Measurements from ENCODE around the gene LST1. TPM values are rescaled to one million over a fixed set of nuclear protein-coding genes. Genes with fewer than 3 reads are reported as not detected.

LST1 gene
- total RNA-seq, 1 experiment from 2014 or later: not detected

- no peaks in the 10 kb centered on the region for H3K27me3 Mint-ChIP-seq (ENCODE audit: insufficient read depth, unreplicated experiment)
- POLR2A ChIA-PET: no interaction called here
- H3K4me3 Mint-ChIP-seq (ENCODE audit: unreplicated experiment): no peak overlapping the region
- no peak overlapping the region for H3K27ac Mint-ChIP-seq (ENCODE audit: low read depth, unreplicated experiment)
- no peaks in the 10 kb centered on the region for H3K9me3 Mint-ChIP-seq (ENCODE audit: unreplicated experiment)
- intact Hi-C loops (cut with micrococcal nuclease): no loop called here
- TF ChIP-seq CTCF (IDR thresholded peaks at IDR 0.05; ENCODE audit: unreplicated experiment): no peak
- peaks cover 7% of the 10 kb centered on the region for H3K36me3 Mint-ChIP-seq (ENCODE audit: insufficient read depth, unreplicated experiment)
- CTCF ChIA-PET: interaction anchor here (0.5 to 1.0 kb wide), 4 partner anchors 15 to 895 kb away, joined by 3 to 5 read pairs (median 3); no protein-coding TSS in a partner anchor
- H3K4me1 Mint-ChIP-seq (ENCODE audit: insufficient read depth, unreplicated experiment): peaks cover 7% of the 10 kb centered on the region
- BruUV-seq (replicated peaks): no TSS peak
- no peak for DNase-seq (ENCODE audit: unreplicated experiment)
These were observed 30.9 kb downstream of the LST1 start for GRCh38 chr6:31617010-31617409.

- peak overlapping the region; percentile 76 for H3K4me3 Mint-ChIP-seq (ENCODE audit: unreplicated experiment)
- peak; percentile 99 for DNase-seq (ENCODE audit: unreplicated experiment)
- intact Hi-C loops (cut with micrococcal nuclease): loop anchor here (1.0 to 5.0 kb wide), 2 partner anchors 42 to 78 kb away; partner anchors contain the start of genes C6orf47, DDX39B and GPANK1
- TF ChIP-seq CTCF (IDR thresholded peaks at IDR 0.05; ENCODE audit: unreplicated experiment): no peak
- POLR2A ChIA-PET: interaction anchor here (0.7 to 8.0 kb wide), 6 partner anchors 19 to 123 kb away, joined by 3 to 117 read pairs (median 37); partner anchors contain the start of genes ATP6V1G2, BAG6, CSNK2B and DDX39B
- H3K9me3 Mint-ChIP-seq (ENCODE audit: unreplicated experiment): no peaks in the 10 kb centered on the region
- H3K36me3 Mint-ChIP-seq (ENCODE audit: insufficient read depth, unreplicated experiment): peaks cover 37% of the 10 kb centered on the region
- TSS peak; percentile 95 for BruUV-seq (replicated peaks)
- H3K27ac Mint-ChIP-seq (ENCODE audit: low read depth, unreplicated experiment): peak overlapping the region; percentile 89
- peaks cover 17% of the 10 kb centered on the region for H3K4me1 Mint-ChIP-seq (ENCODE audit: insufficient read depth, unreplicated experiment)
- H3K27me3 Mint-ChIP-seq (ENCODE audit: insufficient read depth, unreplicated experiment): no peaks in the 10 kb centered on the region
- CTCF ChIA-PET: interaction anchor here (0.6 to 0.9 kb wide), 2 partner anchors 13 to 23 kb away, joined by 3 to 4 read pairs; no protein-coding TSS in a partner anchor
These were observed 33.9 kb downstream of the LST1 start for GRCh38 chr6:31619805-31620585.

GRCh38 chr6:31620586-31621319 is 34.7 kb downstream of the LST1 start, which contains the start of gene PRRC2A:
PRRC2A (plus strand) TSS chr6:31620715; CDS start chr6:31622790, 2,075 bp downstream.
- POLR2A ChIA-PET: interaction anchor here (0.6 to 8.0 kb wide), 13 partner anchors 18 to 575 kb away, joined by 3 to 117 read pairs (median 4); partner anchors contain the start of genes ABHD16A, ATP6V1G2, BAG6 and C6orf47
- TF ChIP-seq CTCF (IDR thresholded peaks at IDR 0.05; ENCODE audit: unreplicated experiment): no peak
- peak within 1 kb of the TSS; percentile 76 for H3K4me3 Mint-ChIP-seq (ENCODE audit: unreplicated experiment)
- H3K9me3 Mint-ChIP-seq (ENCODE audit: unreplicated experiment): no peaks in the 10 kb centered on the region
- intact Hi-C loops (cut with micrococcal nuclease): loop anchor here (1.0 to 5.0 kb wide), 2 partner anchors 42 to 78 kb away; partner anchors contain the start of genes C6orf47, DDX39B and GPANK1
- H3K36me3 Mint-ChIP-seq (ENCODE audit: insufficient read depth, unreplicated experiment): peaks cover 45% of the 10 kb centered on the region
- H3K27me3 Mint-ChIP-seq (ENCODE audit: insufficient read depth, unreplicated experiment): no peaks in the 10 kb centered on the region
- no TSS peak for BruUV-seq (replicated peaks)
- DNase-seq (ENCODE audit: unreplicated experiment): no peak
- CTCF ChIA-PET: interaction anchor here (0.9 kb wide), 1 partner anchor 23 kb away, joined by 4 read pairs; no protein-coding TSS in a partner anchor
- H3K4me1 Mint-ChIP-seq (ENCODE audit: insufficient read depth, unreplicated experiment): peaks cover 17% of the 10 kb centered on the region
- H3K27ac Mint-ChIP-seq (ENCODE audit: low read depth, unreplicated experiment): peak within 1 kb of the TSS; percentile 89

Measured in MCF 10A (cell line).